HEK293 (cell line): ENCODE measurements around the gene ZNF367.

Experiments used
- BCL6B ChIP-seq: fragments of 450-650 bp; formaldehyde crosslinking; IDR thresholded peaks from 2 replicates; pipeline ENCODE4 v1.5.1; 2017; ENCODE audit warnings: missing biosample characterization, missing genetic modification characterization
- CTCF ChIP-seq: fragments of 450-650 bp; formaldehyde crosslinking; IDR thresholded peaks from 2 replicates; pipeline ENCODE4 v1.5.1; 2016; ENCODE audit warnings: missing biosample characterization, missing genetic modification characterization
- GLI4 ChIP-seq: fragments of 450-650 bp; formaldehyde crosslinking; IDR thresholded peaks from 2 replicates; pipeline ENCODE4 v1.5.1; 2016; ENCODE audit warnings: missing biosample characterization, missing genetic modification characterization
- HIC1 ChIP-seq: fragments of 450-650 bp; formaldehyde crosslinking; IDR thresholded peaks from 2 replicates; pipeline ENCODE4 v1.5.1; 2016; ENCODE audit warnings: missing biosample characterization, missing genetic modification characterization
- IKZF3 ChIP-seq: fragments of 450-650 bp; IDR thresholded peaks from 2 replicates; pipeline ENCODE4 v1.5.0; 2018; ENCODE audit warnings: missing biosample characterization, mild to moderate bottlenecking, missing genetic modification characterization, moderate library complexity
- MZF1 ChIP-seq: fragments of 450-650 bp; formaldehyde crosslinking; IDR thresholded peaks from 2 replicates; pipeline ENCODE4 v1.5.1; 2017; ENCODE audit warnings: missing biosample characterization, missing genetic modification characterization, borderline replicate concordance
- SETDB1 ChIP-seq: IDR thresholded peaks from one replicate; pipeline ENCODE4 v1.6.1; 2017; ENCODE audit warnings: mild to moderate bottlenecking, low read length, moderate library complexity, mixed read lengths; ENCODE audit not compliant: insufficient read length
- SP3 ChIP-seq: fragments of 450-650 bp; formaldehyde crosslinking; IDR thresholded peaks from 2 replicates; pipeline ENCODE4 v1.5.1; 2016; ENCODE audit warnings: missing biosample characterization, missing genetic modification characterization
- SP7 ChIP-seq: fragments of 450-650 bp; formaldehyde crosslinking; IDR thresholded peaks from 2 replicates; pipeline ENCODE4 v1.5.1; 2016; ENCODE audit warnings: missing biosample characterization, missing genetic modification characterization
- ZBTB17 ChIP-seq: fragments of 450-650 bp; formaldehyde crosslinking; IDR thresholded peaks from 2 replicates; pipeline ENCODE4 v1.5.1; 2016; ENCODE audit warnings: missing biosample characterization, missing genetic modification characterization
- ZBTB21 ChIP-seq: fragments of 450-650 bp; formaldehyde crosslinking; IDR thresholded peaks from 2 replicates; pipeline ENCODE4 v1.5.1; 2017; ENCODE audit warnings: missing biosample characterization, missing genetic modification characterization
- ZFHX2 ChIP-seq: fragments of 450-650 bp; formaldehyde crosslinking; conservative IDR thresholded peaks from 2 replicates; pipeline ENCODE4 v1.5.1; 2016; ENCODE audit warnings: missing biosample characterization, missing genetic modification characterization
- ZNF155 ChIP-seq: fragments of 450-650 bp; formaldehyde crosslinking; IDR thresholded peaks from 2 replicates; pipeline ENCODE4 v1.5.1; 2016; ENCODE audit warnings: missing biosample characterization, missing genetic modification characterization
- ZNF16 ChIP-seq: fragments of 450-650 bp; formaldehyde crosslinking; IDR thresholded peaks from 2 replicates; pipeline ENCODE4 v1.5.1; 2016; ENCODE audit warnings: low read depth, missing biosample characterization, missing genetic modification characterization
- ZNF416 ChIP-seq: fragments of 450-650 bp; formaldehyde crosslinking; IDR thresholded peaks from 2 replicates; pipeline ENCODE4 v1.5.1; 2016; ENCODE audit warnings: missing biosample characterization, missing genetic modification characterization
- ZNF426 ChIP-seq: fragments of 450-650 bp; formaldehyde crosslinking; IDR thresholded peaks from 2 replicates; pipeline ENCODE4 v1.5.1; 2017; ENCODE audit warnings: missing biosample characterization, missing genetic modification characterization, mild to moderate bottlenecking, inconsistent platforms, moderate library complexity
- ZNF518A ChIP-seq: fragments of 450-650 bp; formaldehyde crosslinking; conservative IDR thresholded peaks from 2 replicates; pipeline ENCODE4 v1.5.1; 2016; ENCODE audit warnings: low read depth, missing biosample characterization, missing genetic modification characterization
- ZNF596 ChIP-seq: fragments of 450-650 bp; IDR thresholded peaks from 2 replicates; pipeline ENCODE4 v1.5.0; 2018; ENCODE audit warnings: missing biosample characterization, mild to moderate bottlenecking, missing genetic modification characterization, moderate library complexity
- ZNF621 ChIP-seq: fragments of 450-650 bp; formaldehyde crosslinking; IDR thresholded peaks from 2 replicates; pipeline ENCODE4 v1.5.1; 2017; ENCODE audit warnings: missing biosample characterization, missing genetic modification characterization
- ZNF623 ChIP-seq: fragments of 450-650 bp; formaldehyde crosslinking; IDR thresholded peaks from 2 replicates; pipeline ENCODE4 v1.5.1; 2016; ENCODE audit warnings: missing biosample characterization, missing genetic modification characterization
- ZNF624 ChIP-seq: fragments of 450-650 bp; formaldehyde crosslinking; IDR thresholded peaks from 2 replicates; pipeline ENCODE4 v1.5.1; 2017; ENCODE audit warnings: missing biosample characterization, missing genetic modification characterization
- ZNF626 ChIP-seq: fragments of 450-650 bp; sonication (Bioruptor Pico); formaldehyde crosslinking; IDR thresholded peaks from 2 replicates; pipeline ENCODE4 v1.5.1; 2018; ENCODE audit warnings: missing biosample characterization, missing genetic modification characterization, inconsistent platforms
- ZNF660 ChIP-seq: fragments of 450-650 bp; IDR thresholded peaks from 2 replicates; pipeline ENCODE4 v1.5.1; 2018; ENCODE audit warnings: missing biosample characterization, mild to moderate bottlenecking, missing genetic modification characterization
- ZNF664 ChIP-seq: fragments of 450-650 bp; formaldehyde crosslinking; IDR thresholded peaks from 2 replicates; pipeline ENCODE4 v1.5.1; 2016; ENCODE audit warnings: missing biosample characterization, missing genetic modification characterization
- ZNF670 ChIP-seq: fragments of 450-650 bp; formaldehyde crosslinking; IDR thresholded peaks from 2 replicates; pipeline ENCODE4 v1.5.1; 2016; ENCODE audit warnings: missing biosample characterization, missing genetic modification characterization, low read depth
- ZNF677 ChIP-seq: fragments of 450-650 bp; IDR thresholded peaks from 2 replicates; pipeline ENCODE4 v1.5.0; 2018; ENCODE audit warnings: missing biosample characterization, mild to moderate bottlenecking, missing genetic modification characterization, moderate library complexity
- ZNF792 ChIP-seq: fragments of 450-650 bp; formaldehyde crosslinking; IDR thresholded peaks from 2 replicates; pipeline ENCODE4 v1.5.1; 2016; ENCODE audit warnings: missing biosample characterization, missing genetic modification characterization
- ZSCAN4 ChIP-seq: fragments of 450-650 bp; formaldehyde crosslinking; IDR thresholded peaks from 2 replicates; pipeline ENCODE4 v1.5.1; 2017; ENCODE audit warnings: missing biosample characterization, missing genetic modification characterization
- ZXDB ChIP-seq: fragments of 450-650 bp; formaldehyde crosslinking; IDR thresholded peaks from 2 replicates; pipeline ENCODE4 v1.5.1; 2016; ENCODE audit warnings: missing biosample characterization, missing genetic modification characterization

Gene ZNF367

GRCh38 chr9:96418083-96418919 is at the start of gene ZNF367 (continued):
- TF ChIP-seq IKZF3 (tag by site-specific recombination): no peak
- TF ChIP-seq SP3: peak; percentile 71
- TF ChIP-seq ZBTB17: no peak
- TF ChIP-seq ZNF670: no peak
- 0 out of 2 replicates have a peak, but pooled peaks have one; percentile 10 for TF ChIP-seq HIC1
- no peak for TF ChIP-seq ZNF518A (tag by site-specific recombination)
- peak; percentile 40; the same call in 1 of the 2 replicates for TF ChIP-seq ZBTB21 (tag by site-specific recombination)
- TF ChIP-seq ZFHX2 (tag by site-specific recombination): no peak
- 0 out of 2 replicates have a peak, but pooled peaks have one; percentile 48 for TF ChIP-seq GLI4
- no peak for TF ChIP-seq ZNF596 (tag by site-specific recombination)
- TF ChIP-seq ZNF677: no peak
- TF ChIP-seq ZNF624 (tag by site-specific recombination): no peak
- TF ChIP-seq CTCF (tag by site-specific recombination): peak; percentile 52; the same call in 1 of the 2 replicates
- TF ChIP-seq ZNF660: no peak
- no peak for TF ChIP-seq ZNF426
- TF ChIP-seq ZNF623 (tag by site-specific recombination): no peak
- TF ChIP-seq ZNF626 (tag by site-specific recombination): no peak
- TF ChIP-seq ZSCAN4 (tag by site-specific recombination): no peak
- no peak for TF ChIP-seq ZNF16 (tag by site-specific recombination)
- TF ChIP-seq ZXDB (tag by site-specific recombination): peak; percentile 77
- TF ChIP-seq ZNF416 (tag by site-specific recombination): no peak
- no peak for TF ChIP-seq SETDB1
- TF ChIP-seq ZNF621 (tag by site-specific recombination): no peak
- TF ChIP-seq BCL6B: no peak
- TF ChIP-seq ZNF664 (tag by site-specific recombination): no peak
- no peak for TF ChIP-seq ZNF792 (tag by site-specific recombination)
- TF ChIP-seq ZNF155: no peak
- peak; percentile 59; the same call in 1 of the 2 replicates for TF ChIP-seq SP7 (tag by site-specific recombination)
- no peak for TF ChIP-seq MZF1
